Loucy (cell line): ENCODE measurements around the gene ACVR1.
A peak's percentile ranks its signal among the peaks of the same experiment; 100 is the strongest.

Experiments used
- H2AFZ ChIP-seq: fragments of 200-600 bp; sonication (generic); 2 replicates; pipeline ENCODE4 v1.6.0; 2016; ENCODE audit warnings: antibody characterized with exemption, mild to moderate bottlenecking, low read length, moderate library complexity
- H3F3A ChIP-seq: fragments of 200-600 bp; 2 replicates; pipeline ENCODE4 v1.6.0; 2016; ENCODE audit warnings: antibody characterized with exemption, low read depth, mild to moderate bottlenecking
- H3K27me3 ChIP-seq: fragments of 200-600 bp; sonication (generic); 2 replicates; pipeline ENCODE4 v1.6.1; 2014; ENCODE audit warnings: low read length, mild to moderate bottlenecking; ENCODE audit not compliant: insufficient read depth, poor library complexity, severe bottlenecking
- H3K36me3 ChIP-seq: fragments of 200-600 bp; sonication (generic); 2 replicates; pipeline ENCODE4 v1.6.1; 2016; ENCODE audit warnings: low read length; ENCODE audit not compliant: insufficient read depth
- H3K4me1 ChIP-seq: fragments of 200-600 bp; sonication (generic); 2 replicates; pipeline ENCODE4 v1.5.1; 2014; ENCODE audit warnings: low read length, mild to moderate bottlenecking; ENCODE audit not compliant: insufficient read depth, poor library complexity, severe bottlenecking
- H3K4me2 ChIP-seq: fragments of 200-600 bp; sonication (generic); 2 replicates; pipeline ENCODE4 v1.6.0; 2014; ENCODE audit warnings: antibody characterized with exemption, low read length, low read depth, mild to moderate bottlenecking; ENCODE audit not compliant: poor library complexity, severe bottlenecking
- H3K4me3 ChIP-seq: fragments of 200-600 bp; sonication (generic); 2 replicates; pipeline ENCODE4 v1.5.1; 2014; ENCODE audit warnings: low read length, mild to moderate bottlenecking, mixed read lengths; ENCODE audit not compliant: poor library complexity, severe bottlenecking
- H3K79me2 ChIP-seq: fragments of 200-600 bp; sonication (generic); 2 replicates; pipeline ENCODE4 v1.6.1; 2014; ENCODE audit warnings: low read length; ENCODE audit not compliant: insufficient read depth
- H3K9ac ChIP-seq: fragments of 200-600 bp; sonication (generic); 2 replicates; pipeline ENCODE4 v1.6.0; 2014; ENCODE audit warnings: mild to moderate bottlenecking, low read depth, low read length, moderate library complexity; ENCODE audit not compliant: poor library complexity, severe bottlenecking
- H3K9me2 ChIP-seq: fragments of 200-600 bp; sonication (generic); replicated peaks from 2 replicates; pipeline ENCODE4 v1.6.1; 2016; ENCODE audit warnings: low read depth, low read length, mixed read lengths
- H3K9me3 ChIP-seq: fragments of 200-600 bp; sonication (generic); 2 replicates; pipeline ENCODE4 v1.6.1; 2014; ENCODE audit warnings: mild to moderate bottlenecking, antibody characterized with exemption, low read length, low read depth; ENCODE audit not compliant: insufficient read depth
- H4K20me1 ChIP-seq: fragments of 200-600 bp; sonication (generic); 2 replicates; pipeline ENCODE4 v1.6.0; 2014; ENCODE audit warnings: antibody characterized with exemption, low read length, mild to moderate bottlenecking; ENCODE audit not compliant: insufficient read depth, poor library complexity, severe bottlenecking
- EZH2phosphoT487 ChIP-seq: fragments of 200-600 bp; IDR thresholded peaks from 2 replicates; pipeline ENCODE4 v1.6.1; 2018; ENCODE audit warnings: antibody characterized with exemption, mild to moderate bottlenecking, moderate library complexity, borderline replicate concordance
- TF ChIP-seq, protein P1 (sequence below): fragments of 200-600 bp; sonication (generic); conservative IDR thresholded peaks from 2 replicates; pipeline ENCODE4 v1.5.1; 2014; ENCODE audit warnings: mild to moderate bottlenecking, antibody characterized with exemption, low read length

The ACVR1 gene

DNA sequence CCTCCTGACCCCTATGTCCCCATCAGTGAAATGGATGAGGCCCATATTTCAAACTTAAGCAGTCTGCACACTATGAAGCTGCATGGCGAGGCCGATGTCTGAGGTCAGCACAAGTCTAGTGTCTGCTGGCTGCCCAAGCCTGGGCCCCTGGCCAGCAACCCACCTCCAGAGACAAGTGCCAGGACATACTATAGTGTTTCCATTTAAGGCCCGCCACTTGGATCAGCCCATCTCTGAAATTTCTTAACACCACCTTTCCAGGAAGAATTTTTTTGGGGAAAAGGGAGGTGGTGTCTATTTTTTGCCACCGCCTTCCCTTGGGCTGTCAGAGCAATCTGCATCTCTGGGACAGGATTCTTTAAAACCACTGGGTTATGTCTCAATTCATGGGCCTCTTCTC lies 1.8 kb downstream of the ACVR1 start:
- Histone ChIP-seq H3K4me3 (peak overlapping the region; percentile 78), H3K27me3 (no peaks in the 10 kb centered on the region), H3K4me1 (peaks cover 36% of the 10 kb centered on the region), H3F3A (no peaks in the 10 kb centered on the region), H3K9ac (no peak overlapping the region), H4K20me1 (no peaks in the 10 kb centered on the region), H2AFZ (no peak overlapping the region), H3K79me2 (no peaks in the 10 kb centered on the region; the same call in 1 of the 2 replicates), H3K36me3 (no peaks in the 10 kb centered on the region), H3K4me2 (peak overlapping the region; percentile 97), H3K9me3 (no peaks in the 10 kb centered on the region), H3K9me2 (no peaks in the 10 kb centered on the region)
- TF ChIP-seq, protein P1, sequence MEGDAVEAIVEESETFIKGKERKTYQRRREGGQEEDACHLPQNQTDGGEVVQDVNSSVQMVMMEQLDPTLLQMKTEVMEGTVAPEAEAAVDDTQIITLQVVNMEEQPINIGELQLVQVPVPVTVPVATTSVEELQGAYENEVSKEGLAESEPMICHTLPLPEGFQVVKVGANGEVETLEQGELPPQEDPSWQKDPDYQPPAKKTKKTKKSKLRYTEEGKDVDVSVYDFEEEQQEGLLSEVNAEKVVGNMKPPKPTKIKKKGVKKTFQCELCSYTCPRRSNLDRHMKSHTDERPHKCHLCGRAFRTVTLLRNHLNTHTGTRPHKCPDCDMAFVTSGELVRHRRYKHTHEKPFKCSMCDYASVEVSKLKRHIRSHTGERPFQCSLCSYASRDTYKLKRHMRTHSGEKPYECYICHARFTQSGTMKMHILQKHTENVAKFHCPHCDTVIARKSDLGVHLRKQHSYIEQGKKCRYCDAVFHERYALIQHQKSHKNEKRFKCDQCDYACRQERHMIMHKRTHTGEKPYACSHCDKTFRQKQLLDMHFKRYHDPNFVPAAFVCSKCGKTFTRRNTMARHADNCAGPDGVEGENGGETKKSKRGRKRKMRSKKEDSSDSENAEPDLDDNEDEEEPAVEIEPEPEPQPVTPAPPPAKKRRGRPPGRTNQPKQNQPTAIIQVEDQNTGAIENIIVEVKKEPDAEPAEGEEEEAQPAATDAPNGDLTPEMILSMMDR, result no peak

DNA sequence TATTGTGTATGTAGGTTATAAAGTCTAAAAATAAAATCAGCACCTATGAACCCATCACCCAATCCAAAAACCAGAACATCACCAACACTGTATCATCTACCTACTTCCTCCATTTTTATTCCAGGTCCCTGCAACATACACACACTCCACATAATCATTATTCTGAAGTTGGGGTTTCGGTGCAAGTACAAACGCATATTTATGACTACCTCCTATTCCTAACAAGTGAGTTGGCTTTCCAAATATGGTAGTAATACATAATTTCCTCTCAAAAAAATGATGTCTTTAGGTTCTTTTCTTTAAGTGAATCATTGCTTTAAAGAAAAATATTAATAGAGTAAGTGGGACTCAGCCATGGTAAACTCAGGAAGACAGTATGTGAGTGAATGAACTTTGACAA lies 3.3 kb downstream of the ACVR1 start:
- Histone ChIP-seq H3K27me3 (no peaks in the 10 kb centered on the region), H3F3A (no peaks in the 10 kb centered on the region), H3K4me2 (no peak overlapping the region), H3K4me3 (no peak overlapping the region), H3K9ac (no peak overlapping the region), H3K79me2 (no peaks in the 10 kb centered on the region; the same call in 1 of the 2 replicates), H2AFZ (no peak overlapping the region), H3K9me2 (no peaks in the 10 kb centered on the region), H3K4me1 (peaks cover 36% of the 10 kb centered on the region), H3K36me3 (no peaks in the 10 kb centered on the region), H3K9me3 (no peaks in the 10 kb centered on the region), H4K20me1 (no peaks in the 10 kb centered on the region)
- TF ChIP-seq, protein P1, result no peak
- no peak for TF ChIP-seq EZH2phosphoT487

DNA sequence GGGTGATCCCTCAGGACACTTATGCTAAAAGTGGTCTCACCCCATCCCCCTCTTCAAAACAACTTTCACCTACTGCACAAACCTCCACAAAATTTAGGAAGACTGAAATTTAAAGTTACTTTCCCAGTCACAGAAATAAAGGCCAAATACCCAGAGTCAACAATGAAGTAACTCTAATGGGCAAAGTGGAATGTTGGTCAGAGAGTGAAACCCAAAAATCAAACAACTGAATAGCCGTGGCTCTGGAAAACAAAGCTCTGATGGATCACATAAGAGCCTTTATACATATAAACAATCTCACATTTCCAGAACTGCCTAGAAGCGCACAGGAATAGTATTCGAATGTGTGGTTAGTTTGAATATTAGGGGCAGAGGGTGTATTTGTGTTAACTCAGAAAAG lies 4.7 kb downstream of the ACVR1 start:
- Histone ChIP-seq H3K9me2 (no peaks in the 10 kb centered on the region), H3K4me3 (no peak overlapping the region), H4K20me1 (no peaks in the 10 kb centered on the region), H3K79me2 (no peaks in the 10 kb centered on the region; the same call in 1 of the 2 replicates), H3K4me1 (peaks cover 25% of the 10 kb centered on the region), H3K9me3 (no peaks in the 10 kb centered on the region), H2AFZ (no peak overlapping the region), H3K4me2 (no peak overlapping the region), H3F3A (no peaks in the 10 kb centered on the region), H3K9ac (no peak overlapping the region), H3K36me3 (no peaks in the 10 kb centered on the region), H3K27me3 (no peaks in the 10 kb centered on the region)
- TF ChIP-seq EZH2phosphoT487, result no peak
- TF ChIP-seq, protein P1, result no peak
